ENCODE measurements around the gene TBCD. TPM values are rescaled to one million over a fixed set of nuclear protein-coding genes. Genes with fewer than 3 reads are reported as not detected.
A peak's percentile ranks its signal among the peaks of the same experiment; 100 is the strongest.

Gene TBCD
- total RNA-seq, 1 experiment from 2014 or later, result 173 TPM

GRCh38 chr17:82878527-82878926 is 126.7 kb downstream of the TBCD start (continued):
- TF ChIP-seq AFF4 (CRISPR knock-in tag; IDR thresholded peaks at IDR 0.05; ENCODE audit: borderline replicate concordance) (no peak), PREB (CRISPR knock-in tag; IDR thresholded peaks at IDR 0.05; ENCODE audit: borderline replicate concordance) (no peak), NFATC4 (CRISPR knock-in tag; IDR thresholded peaks at IDR 0.05) (no peak), ZNF219 (CRISPR knock-in tag; IDR thresholded peaks at IDR 0.05; ENCODE audit: borderline replicate concordance) (no peak), ATF2 (CRISPR knock-in tag; IDR thresholded peaks at IDR 0.05; ENCODE audit: borderline replicate concordance, low read depth) (no peak), STAT6 (CRISPR knock-in tag; conservative IDR thresholded peaks at IDR 0.05; ENCODE audit: low read depth) (no peak), ZNF532 (CRISPR knock-in tag; IDR thresholded peaks at IDR 0.05; ENCODE audit: borderline replicate concordance) (no peak)

GRCh38 chr17:82879241-82879640 is 127.4 kb downstream of the TBCD start:
- ATAC-seq (no peak), DNase-seq (ENCODE audit: low spot score) (no peak)
- Mint-ChIP-seq H3K4me3 (no peak overlapping the region), H3K4me1 (peaks cover 40% of the 10 kb centered on the region), H3K27me3 (ENCODE audit: low read depth) (no peaks in the 10 kb centered on the region), H3K36me3 (peaks cover 23% of the 10 kb centered on the region), H3K9me3 (peaks cover 5% of the 10 kb centered on the region; the same call in 1 of the 2 replicates), H3K27ac (peak overlapping the region; percentile 29)
- ChIA-PET CTCF (no interaction called here), POLR2A (no interaction called here)
- TF ChIP-seq MAX (CRISPR knock-in tag; IDR thresholded peaks at IDR 0.05) (no peak), MXD4 (CRISPR knock-in tag; IDR thresholded peaks at IDR 0.05; ENCODE audit: borderline replicate concordance) (no peak), ZSCAN18 (CRISPR knock-in tag; IDR thresholded peaks at IDR 0.05) (no peak), EMX1 (CRISPR knock-in tag; IDR thresholded peaks at IDR 0.05) (no peak), USF1 (CRISPR knock-in tag; IDR thresholded peaks at IDR 0.05) (no peak)
